A549 (cell line): ENCODE results near the gene CDC14C.

Source experiments
- CBX8 ChIP-seq: fragments of 200-600 bp; sonication (generic); IDR thresholded peaks from 2 replicates; pipeline ENCODE4 v1.6.1; 2016
- CHD2 ChIP-seq: fragments of 150-350 bp; IDR thresholded peaks from 2 replicates; pipeline ENCODE4 v1.6.1; 2014; ENCODE audit warnings: low read length; ENCODE audit not compliant: partially characterized antibody
- ESRRA ChIP-seq: fragments of 150-350 bp; IDR thresholded peaks from 2 replicates; pipeline ENCODE4 v1.6.1; 2014; ENCODE audit warnings: mild to moderate bottlenecking, low read length, borderline replicate concordance
- GATA3 ChIP-seq: IDR thresholded peaks from 2 replicates; pipeline ENCODE4 v1.6.1; 2012; ENCODE audit warnings: borderline replicate concordance
- HDAC2 ChIP-seq: fragments of 200-600 bp; sonication (generic); IDR thresholded peaks from 2 replicates; pipeline ENCODE4 v1.6.1; 2016
- MAFK ChIP-seq: fragments of 450-650 bp; IDR thresholded peaks from 2 replicates; pipeline ENCODE4 v1.6.1; 2014; ENCODE audit not compliant: partially characterized antibody
- POLR2A ChIP-seq: IDR thresholded peaks from 2 replicates; pipeline ENCODE4 v1.6.1; 2012; ENCODE audit warnings: mild to moderate bottlenecking, low read length
- REST ChIP-seq: fragments of 200-600 bp; sonication (generic); IDR thresholded peaks from 2 replicates; pipeline ENCODE4 v1.6.1; 2016; ENCODE audit warnings: antibody characterized with exemption, mild to moderate bottlenecking, moderate library complexity
- RNF2 ChIP-seq: fragments of 200-600 bp; sonication (generic); IDR thresholded peaks from 2 replicates; pipeline ENCODE4 v1.6.1; 2016; ENCODE audit warnings: low read depth, mild to moderate bottlenecking, antibody characterized with exemption, moderate library complexity, borderline replicate concordance
- SREBF2 ChIP-seq: fragments of 450-650 bp; IDR thresholded peaks from 2 replicates; pipeline ENCODE4 v1.6.1; 2014; ENCODE audit warnings: mild to moderate bottlenecking, moderate library complexity
- TF ChIP-seq, protein P1 (sequence below): fragments of >200 bp; sonication (Bioruptor Twin); formaldehyde crosslinking; IDR thresholded peaks from 3 replicates; pipeline ENCODE4 v1.5.1; 2016
- TF ChIP-seq, protein P2 (sequence below): fragments of 450-650 bp; IDR thresholded peaks from 2 replicates; pipeline ENCODE4 v1.6.1; 2014; ENCODE audit warnings: antibody characterized with exemption

DNA sequence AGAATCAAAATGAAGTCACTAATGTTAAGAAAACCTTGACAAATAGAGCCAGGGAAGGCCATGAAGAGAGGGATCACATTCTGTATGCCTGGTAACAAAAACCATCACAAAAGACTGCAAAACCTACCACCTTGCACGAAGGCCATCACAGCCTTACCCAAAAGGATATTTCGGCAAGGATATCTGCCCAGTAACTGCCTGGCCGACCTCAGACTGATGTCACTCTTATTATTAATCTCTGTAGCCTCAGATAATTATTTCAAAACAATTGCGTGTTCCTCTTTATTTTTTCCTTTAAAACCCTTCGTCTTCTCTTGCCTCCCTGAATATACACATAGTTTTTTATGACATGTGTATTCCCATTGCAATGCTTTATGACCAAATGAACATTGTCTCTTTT is 52.5 kb downstream of the CDC14C start:
- TF ChIP-seq RNF2 (no peak), POLR2A (no peak), SREBF2 (no peak), REST (no peak), CHD2 (no peak), MAFK (no peak), GATA3 (no peak), CBX8 (no peak), ESRRA (no peak), HDAC2 (no peak)
- TF ChIP-seq, protein P1, sequence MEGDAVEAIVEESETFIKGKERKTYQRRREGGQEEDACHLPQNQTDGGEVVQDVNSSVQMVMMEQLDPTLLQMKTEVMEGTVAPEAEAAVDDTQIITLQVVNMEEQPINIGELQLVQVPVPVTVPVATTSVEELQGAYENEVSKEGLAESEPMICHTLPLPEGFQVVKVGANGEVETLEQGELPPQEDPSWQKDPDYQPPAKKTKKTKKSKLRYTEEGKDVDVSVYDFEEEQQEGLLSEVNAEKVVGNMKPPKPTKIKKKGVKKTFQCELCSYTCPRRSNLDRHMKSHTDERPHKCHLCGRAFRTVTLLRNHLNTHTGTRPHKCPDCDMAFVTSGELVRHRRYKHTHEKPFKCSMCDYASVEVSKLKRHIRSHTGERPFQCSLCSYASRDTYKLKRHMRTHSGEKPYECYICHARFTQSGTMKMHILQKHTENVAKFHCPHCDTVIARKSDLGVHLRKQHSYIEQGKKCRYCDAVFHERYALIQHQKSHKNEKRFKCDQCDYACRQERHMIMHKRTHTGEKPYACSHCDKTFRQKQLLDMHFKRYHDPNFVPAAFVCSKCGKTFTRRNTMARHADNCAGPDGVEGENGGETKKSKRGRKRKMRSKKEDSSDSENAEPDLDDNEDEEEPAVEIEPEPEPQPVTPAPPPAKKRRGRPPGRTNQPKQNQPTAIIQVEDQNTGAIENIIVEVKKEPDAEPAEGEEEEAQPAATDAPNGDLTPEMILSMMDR, result no peak
- TF ChIP-seq, protein P2, sequence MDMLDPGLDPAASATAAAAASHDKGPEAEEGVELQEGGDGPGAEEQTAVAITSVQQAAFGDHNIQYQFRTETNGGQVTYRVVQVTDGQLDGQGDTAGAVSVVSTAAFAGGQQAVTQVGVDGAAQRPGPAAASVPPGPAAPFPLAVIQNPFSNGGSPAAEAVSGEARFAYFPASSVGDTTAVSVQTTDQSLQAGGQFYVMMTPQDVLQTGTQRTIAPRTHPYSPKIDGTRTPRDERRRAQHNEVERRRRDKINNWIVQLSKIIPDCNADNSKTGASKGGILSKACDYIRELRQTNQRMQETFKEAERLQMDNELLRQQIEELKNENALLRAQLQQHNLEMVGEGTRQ, result no peak
